ENCODE measurements around the gene XDH. TPM values are rescaled to one million over a fixed set of nuclear protein-coding genes. Genes with fewer than 3 reads are reported as not detected.

XDH gene
- total RNA-seq, 1 donor = 0.54 TPM

DNA sequence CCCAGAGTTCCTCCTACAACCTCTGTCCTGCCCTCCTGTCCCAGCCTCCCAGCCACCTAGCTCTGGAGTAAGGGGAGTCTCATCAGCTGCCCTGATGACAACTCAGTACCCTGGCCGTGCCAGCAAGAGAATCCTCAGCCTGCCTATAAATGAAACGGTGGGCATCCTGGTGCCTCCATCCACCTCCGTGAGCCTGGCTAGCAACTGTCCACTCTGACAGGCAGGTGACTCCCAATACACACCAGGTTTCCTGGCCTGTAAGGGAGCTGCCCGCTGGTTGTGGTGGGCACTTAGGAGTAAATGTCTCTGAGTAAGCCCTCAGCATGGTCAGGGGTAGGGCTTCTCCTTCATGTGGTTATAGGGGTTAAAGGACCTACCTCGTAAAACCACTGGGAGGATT is 81.5 kb downstream of the XDH start:
- no peak for DNase-seq (ENCODE audit: low read depth in 2 of 3, low spot score in 2 of 3)

DNA sequence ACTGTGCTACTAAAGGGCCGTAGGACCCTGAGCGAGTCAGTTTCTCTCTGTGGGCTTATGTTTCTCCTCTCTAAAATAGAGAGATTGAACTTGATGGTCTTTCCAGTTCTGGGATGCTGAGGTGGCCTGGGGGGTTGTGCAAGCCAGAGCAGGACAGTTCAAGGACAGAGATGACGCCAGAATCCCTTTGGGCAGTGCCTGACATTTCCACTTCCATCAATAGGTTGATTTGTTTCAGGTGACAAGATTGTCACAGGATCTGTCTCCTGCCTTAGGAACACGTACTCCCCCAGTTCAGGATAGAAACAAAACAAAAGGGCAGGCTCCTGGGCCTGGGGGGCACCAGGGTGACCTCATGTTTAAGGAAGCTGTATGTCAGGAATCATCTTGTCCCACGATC is 82.0 kb downstream of the XDH start:
- no peak for DNase-seq (ENCODE audit: low read depth in 2 of 3, low spot score in 2 of 3)

GRCh38 chr2:31331156-31331555 is 83.4 kb downstream of the XDH start:
- no peak for DNase-seq (ENCODE audit: low read depth in 2 of 3, low spot score in 2 of 3)

DNA sequence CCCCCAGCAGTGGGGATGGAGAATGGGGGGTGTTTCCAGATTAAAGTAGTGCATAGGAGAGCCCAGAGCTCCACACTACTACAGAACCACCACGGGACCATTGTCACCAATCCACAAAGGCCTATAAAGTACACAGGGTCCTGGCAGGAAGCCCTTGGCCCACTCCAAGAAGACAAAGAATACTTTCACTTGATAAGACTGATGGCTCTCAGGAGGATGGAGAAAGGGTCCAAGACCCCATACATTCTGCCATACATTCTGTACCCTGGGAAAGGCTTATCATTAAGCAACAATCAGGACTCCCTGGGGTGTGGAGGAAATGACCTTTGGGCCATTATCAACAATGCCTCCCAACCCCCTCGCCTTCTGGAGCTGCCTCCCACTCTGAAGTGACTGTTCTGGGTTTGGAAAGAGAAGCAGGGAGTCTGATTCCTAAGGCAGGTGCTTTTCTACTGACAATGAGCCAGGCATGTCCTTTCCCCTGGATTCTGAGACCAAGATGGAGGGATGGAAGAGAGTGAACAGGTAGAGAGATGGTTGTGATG is 85.4 kb downstream of the XDH start:
- no peak for DNase-seq (ENCODE audit: low read depth in 2 of 3, low spot score in 2 of 3)

DNA sequence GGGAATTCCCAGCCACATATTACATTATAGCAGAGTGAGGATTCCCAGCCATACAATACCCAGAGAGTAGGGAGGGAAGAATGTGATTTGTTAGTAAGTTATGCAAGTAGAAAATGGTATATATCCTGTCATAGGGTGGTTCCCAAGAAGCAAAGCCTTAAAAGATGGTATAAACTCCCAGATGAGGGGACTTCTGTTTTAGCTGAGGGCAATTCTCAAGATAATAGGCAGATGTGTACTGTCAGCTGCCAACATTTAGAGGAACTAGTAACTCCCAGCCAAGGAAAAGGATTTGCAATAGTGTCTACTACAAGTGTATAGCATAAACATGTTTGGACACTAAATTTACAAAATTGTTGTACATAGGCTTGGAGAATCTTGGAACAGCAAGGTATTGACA is 86.5 kb downstream of the XDH start:
- DNase-seq (ENCODE audit: low read depth in 2 of 3, low spot score in 2 of 3) = peak in 1 of 3 donors; percentile 20

DNA sequence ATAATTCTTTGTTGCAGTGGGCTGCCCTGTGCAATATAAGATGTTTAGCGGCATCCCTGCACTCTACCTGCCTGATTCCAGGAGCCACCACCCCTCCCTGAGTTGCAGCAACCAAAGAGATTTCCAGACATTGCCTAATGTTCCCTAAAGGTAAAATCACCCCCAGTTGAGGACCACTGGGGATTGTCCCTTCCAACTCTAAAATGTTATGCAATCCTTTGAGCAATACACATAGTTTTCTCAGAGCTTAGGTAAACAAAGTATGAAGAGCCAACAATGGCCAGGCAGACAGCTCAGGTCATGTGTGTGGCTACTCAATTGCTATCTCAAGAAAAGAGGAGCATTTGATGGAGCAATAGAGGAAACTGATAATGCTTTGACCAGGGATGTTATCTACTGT is 87.0 kb downstream of the XDH start:
- no peak for DNase-seq (ENCODE audit: low read depth in 2 of 3, low spot score in 2 of 3)

DNA sequence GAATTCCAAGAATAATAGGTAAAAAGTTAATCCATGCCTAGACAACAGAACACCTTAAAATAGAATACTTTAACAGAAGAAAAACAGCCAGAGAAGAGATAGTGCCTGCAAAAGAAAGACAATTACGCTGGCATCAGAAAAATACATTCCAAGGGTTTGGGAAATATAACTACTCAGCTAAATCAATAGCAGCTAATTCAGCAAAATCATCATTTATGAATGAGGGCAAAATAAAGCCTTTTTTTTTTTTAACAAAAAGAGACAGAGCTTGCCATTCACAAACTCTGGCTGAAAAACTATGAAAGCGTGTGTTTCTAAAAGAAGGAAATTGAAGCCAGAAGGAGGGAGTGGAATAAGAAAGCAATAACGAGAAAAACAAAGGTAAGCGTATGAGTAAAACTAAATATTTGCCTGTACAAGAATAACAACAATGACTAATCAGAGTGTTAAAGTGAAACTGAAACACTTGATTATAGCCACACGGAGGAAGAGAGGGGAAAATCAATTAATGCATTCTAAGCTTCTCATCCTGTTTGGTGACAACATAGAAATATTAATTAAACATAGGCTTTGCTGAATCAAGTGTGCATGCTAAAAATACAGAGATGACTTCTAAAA is 90.4 kb downstream of the XDH start:
- DNase-seq (ENCODE audit: low read depth in 2 of 3, low spot score in 2 of 3) = peak in 2 of 3 donors; percentile 11 to 48

DNA sequence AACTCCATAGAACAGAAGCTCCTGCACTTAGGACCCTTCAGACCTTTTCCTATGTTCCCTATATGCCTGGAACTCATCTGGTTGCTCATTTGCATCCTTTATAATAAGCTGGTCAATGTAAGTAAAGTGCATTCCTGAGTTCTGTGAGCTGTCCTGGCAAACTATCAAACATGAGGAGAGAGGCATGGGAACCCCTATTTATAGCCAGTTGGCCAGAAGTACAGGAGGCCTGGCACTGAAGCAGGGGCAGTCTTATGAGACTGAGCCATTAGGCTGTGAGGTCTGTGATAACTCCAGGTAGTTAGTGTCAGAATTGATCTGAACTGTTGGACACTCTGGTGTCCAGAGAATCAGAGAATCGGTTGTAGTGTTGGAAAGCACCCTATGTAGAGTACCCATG is 92.2 kb downstream of the XDH start:
- no peak for DNase-seq (ENCODE audit: low read depth in 2 of 3, low spot score in 2 of 3)

- DNase-seq (ENCODE audit: low read depth in 2 of 3, low spot score in 2 of 3) = peak in 2 of 3 donors; percentile 37 to 56
These were observed 95.0 kb downstream of the XDH start for GRCh38 chr2:31319406-31320175.

DNA sequence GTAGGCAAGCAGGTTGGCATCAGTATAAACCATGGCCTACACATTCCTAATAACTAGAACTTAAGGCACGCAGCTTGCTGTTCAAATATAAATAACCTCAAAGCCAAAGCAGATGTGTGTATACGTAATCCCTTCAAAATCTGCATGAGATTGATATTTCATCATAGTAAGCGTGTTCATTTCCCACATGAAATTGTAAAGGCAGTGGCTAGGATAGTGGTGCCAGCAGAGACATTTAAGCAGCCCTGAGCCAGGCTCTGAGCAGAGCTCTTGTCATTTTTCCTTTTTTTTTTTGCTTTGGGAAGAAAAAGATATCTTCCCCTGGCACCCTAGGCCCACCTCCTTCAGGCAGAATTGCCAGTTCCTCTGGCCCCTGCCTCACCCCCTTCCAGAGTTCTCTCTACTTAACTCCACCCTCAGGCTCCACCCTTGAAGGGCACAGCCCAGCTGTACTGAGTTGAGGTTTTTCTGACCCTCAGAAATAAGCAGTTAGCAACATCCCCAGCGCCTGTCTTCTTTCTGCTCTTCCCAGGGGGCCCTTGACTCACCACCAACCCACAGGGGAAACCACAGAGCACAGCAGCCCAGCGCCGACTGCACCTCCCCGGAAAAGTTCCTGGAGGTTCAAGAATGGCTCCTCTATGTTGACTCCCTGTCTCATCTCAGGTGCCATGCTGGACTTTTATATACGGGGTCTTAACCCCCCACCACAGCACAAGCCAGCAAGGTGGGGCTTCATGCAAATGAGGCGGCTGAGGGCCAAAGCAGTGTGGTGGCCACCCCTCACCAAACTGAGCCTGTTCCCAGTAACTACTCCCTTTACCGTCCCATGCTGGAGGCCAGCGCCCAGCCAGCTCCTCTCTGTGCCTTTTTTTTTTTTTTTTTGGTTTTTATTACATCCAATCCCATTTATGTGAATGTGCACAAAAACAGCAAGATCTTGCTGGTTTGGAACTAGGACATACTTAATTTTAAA is 95.9 kb downstream of the XDH start:
- DNase-seq (ENCODE audit: low read depth in 2 of 3, low spot score in 2 of 3) = peak in 2 of 3 donors; percentile 57 to 72

GRCh38 chr2:31317396-31317795 is 97.1 kb downstream of the XDH start:
- no peak for DNase-seq (ENCODE audit: low read depth in 2 of 3, low spot score in 2 of 3)

DNA sequence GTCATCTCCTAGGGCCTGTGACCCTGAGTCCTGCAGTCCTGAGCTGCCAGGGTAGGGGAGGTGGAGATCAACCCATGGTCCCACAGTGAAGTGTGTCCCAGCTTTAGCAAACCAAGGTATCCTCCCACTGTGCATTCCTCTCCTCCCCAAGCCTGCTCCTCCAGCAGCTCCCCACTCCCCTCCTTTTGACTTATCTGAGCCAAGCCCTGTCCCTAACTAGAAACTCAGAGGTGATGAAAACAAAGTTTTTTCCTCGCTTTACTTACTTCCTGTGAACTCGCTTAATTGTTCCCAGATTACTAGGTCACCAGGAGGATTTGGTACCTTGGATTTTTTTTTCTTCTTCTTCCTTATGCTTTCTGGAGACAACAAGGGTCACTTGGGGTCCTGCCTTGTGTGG is 99.8 kb downstream of the XDH start:
- DNase-seq (ENCODE audit: low read depth in 2 of 3, low spot score in 2 of 3) = no peak

DNA sequence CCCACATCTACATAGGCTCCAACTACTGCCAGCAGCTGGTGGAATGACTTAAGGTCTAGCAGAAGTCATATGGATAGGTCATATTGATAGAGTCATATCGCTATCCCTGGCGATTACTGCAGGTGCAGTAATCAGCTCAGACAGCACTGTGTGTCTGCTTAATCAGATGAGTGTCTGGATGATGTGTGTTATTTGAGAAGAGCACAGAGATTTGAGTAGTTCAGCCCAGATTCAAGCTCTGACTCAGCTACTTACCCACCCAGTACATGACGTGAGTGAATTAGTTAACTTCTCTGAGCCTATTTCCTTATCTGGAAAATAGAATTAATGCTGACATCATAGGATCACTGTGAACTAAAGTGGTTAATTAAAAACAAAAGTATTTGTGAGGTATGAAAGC is 101.6 kb downstream of the XDH start:
- DNase-seq (ENCODE audit: low read depth in 2 of 3, low spot score in 2 of 3) = no peak

GRCh38 chr2:31304816-31305215 is 109.7 kb downstream of the XDH start:
- DNase-seq (ENCODE audit: low read depth in 2 of 3, low spot score in 2 of 3) = peak in 1 of 3 donors; percentile 26

GRCh38 chr2:31302940-31303563 is 111.5 kb downstream of the XDH start:
- no peak for DNase-seq (ENCODE audit: low read depth in 2 of 3, low spot score in 2 of 3)

DNA sequence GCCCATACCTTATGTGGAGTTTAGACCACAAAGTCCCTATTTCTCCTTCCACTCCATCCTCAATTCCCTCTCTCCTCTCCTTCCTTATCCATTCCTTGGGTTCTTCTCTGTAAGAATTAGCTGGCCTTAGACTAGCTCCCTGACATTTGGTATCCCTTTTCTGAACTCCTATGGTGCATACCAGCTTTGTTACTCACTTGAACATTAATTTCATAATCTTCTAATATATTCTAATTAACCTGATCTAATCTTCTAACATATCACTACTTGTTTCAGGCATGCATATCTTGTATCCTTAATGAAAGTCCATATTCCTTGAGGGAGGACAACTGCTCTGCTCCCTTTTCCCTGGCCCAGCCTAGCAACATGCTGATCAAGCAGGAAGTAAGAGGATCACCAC is 114.2 kb downstream of the XDH start:
- DNase-seq (ENCODE audit: low read depth in 2 of 3, low spot score in 2 of 3) = no peak

DNA sequence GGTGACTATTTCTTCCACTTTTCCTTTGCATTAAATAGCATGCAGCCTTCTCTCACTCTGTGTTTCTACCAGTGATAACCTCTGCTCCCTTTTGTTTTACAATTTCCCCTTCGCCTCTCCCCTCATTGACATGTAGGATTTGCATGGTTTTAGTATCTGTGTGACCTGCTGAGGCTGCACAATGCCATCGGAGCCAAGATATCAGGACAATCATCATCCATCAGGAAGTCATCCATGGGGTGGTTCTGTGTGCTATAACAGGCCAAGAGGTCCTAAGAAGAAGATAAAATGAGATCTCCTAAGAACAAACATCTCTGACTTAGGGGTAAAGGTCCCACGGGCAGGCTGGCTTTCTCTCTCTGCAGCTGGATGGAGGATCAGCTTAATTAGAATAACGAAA is 115.0 kb downstream of the XDH start:
- no peak for DNase-seq (ENCODE audit: low read depth in 2 of 3, low spot score in 2 of 3)

DNA sequence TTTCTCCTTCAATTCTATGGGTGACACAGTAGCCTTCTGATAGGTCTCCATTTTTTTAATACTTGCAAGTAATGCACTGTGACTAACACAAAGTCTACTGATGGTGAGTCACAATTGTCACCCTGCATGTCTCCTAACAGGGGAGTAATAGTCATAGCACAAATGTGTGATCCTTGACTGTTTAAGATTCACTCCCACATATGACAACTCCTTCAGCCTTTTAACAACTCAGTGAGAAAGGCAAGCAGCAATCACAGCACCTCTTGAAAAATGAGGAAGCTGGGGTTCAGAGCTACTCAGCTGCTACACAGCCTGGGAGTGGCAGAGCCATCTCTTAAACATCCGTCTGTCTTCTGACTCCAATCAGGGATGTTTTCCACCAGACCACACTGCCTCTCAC is 116.8 kb downstream of the XDH start:
- DNase-seq (ENCODE audit: low read depth in 2 of 3, low spot score in 2 of 3) = peak in 2 of 3 donors; percentile 38 to 55

- DNase-seq (ENCODE audit: low read depth in 2 of 3, low spot score in 2 of 3) = no peak
These were observed 117.8 kb downstream of the XDH start for GRCh38 chr2:31296641-31297287.

- no peak for DNase-seq (ENCODE audit: low read depth in 2 of 3, low spot score in 2 of 3)
These were observed 120.3 kb downstream of the XDH start for GRCh38 chr2:31294196-31294595.

Measured in hematopoietic multipotent progenitor cell (in vitro differentiated cells).